ENCODE results near the gene ALDH1A2.

ALDH1A2 gene

GRCh38 chr15:57994221-57995049 lies 71.1 kb downstream of the ALDH1A2 start:
- DNase-seq = no peak

- no peak for DNase-seq
Measured at GRCh38 chr15:57993409-57994145, 71.9 kb downstream of the ALDH1A2 start.

GRCh38 chr15:57992761-57993355 lies 72.7 kb downstream of the ALDH1A2 start:
- no peak for DNase-seq

- DNase-seq = no peak
Measured at GRCh38 chr15:57973534-57973933, 92.0 kb downstream of the ALDH1A2 start.

GRCh38 chr15:57972864-57973263 lies 92.6 kb downstream of the ALDH1A2 start:
- DNase-seq = no peak

DNA sequence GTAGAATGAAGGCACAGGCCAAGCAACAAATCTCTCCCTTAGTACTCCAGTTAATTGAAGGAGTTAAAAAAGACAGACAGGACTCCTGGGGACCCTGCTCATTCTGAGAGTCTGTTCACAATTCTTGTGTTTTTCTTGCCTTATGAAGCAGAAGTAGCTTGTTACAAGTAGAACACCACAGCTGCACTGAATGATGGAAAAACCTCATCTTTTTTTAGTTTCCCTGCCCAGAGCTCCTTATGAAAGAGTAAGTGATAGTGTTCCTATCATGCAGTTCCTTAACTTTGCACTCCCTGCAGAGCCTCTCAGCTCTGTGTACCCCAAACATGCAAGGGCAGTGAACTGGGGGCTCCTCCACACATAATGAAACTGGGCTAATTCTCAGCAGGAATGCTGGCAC lies 95.5 kb downstream of the ALDH1A2 start:
- DNase-seq = no peak

- no peak for DNase-seq
Measured at GRCh38 chr15:57969355-57969754, 96.2 kb downstream of the ALDH1A2 start.

DNA sequence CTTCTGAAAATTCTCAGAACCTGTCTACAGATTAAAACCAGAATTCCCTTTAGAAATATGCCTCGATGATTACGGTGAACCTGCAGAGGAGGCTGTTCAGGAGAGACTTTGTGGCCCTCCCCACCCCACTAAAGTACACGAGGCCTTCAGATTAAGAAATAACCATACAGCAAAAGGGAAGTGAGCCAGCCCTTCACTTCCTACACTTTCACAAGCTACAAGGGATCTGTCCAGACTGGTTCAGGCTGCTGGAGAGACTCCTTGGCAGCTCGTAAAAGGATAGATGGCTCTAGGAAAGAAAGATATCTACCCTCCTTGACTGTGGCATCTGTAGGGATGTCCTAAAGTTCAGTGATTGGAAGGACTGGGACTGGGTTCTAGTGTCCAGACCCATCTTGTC lies 102.6 kb downstream of the ALDH1A2 start:
- DNase-seq = no peak

DNA sequence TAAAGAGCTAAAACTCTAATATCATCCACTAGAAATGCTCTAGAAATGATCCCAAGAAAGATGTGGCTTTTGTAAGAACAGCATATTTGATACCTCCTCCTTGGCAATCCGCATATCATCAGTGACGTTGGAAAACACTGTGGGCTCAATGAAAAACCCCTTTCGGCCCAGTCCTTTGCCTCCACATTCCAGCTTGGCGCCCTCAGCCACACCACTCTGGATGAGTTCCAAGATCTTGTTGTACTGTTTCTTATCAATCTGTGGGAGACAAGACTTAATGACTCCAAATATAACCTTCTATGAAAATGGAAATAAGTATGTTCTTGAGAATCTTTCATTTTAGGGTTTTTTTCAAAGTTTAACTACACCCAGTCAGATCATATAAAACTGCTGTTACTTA lies 103.6 kb downstream of the ALDH1A2 start:
- DNase-seq = no peak

DNA sequence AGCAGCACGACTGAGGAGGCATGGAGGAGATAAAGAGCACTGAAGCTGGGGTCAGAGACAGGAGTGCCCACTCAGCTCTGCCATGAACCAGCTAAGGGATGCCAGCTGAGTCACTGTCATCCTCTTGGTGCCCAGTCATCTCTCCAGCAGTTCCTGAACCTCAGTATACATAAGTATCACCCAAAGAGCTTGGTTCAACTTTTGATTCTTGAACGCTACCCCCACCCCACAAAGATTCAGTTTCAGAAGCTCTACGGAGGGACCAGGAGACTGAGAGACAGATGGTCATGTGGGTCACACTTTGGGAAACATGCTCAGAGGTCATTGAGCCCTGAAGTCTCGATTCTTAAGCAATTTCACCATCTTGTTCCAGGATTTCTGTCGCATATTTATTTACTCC lies 108.4 kb downstream of the ALDH1A2 start:
- no peak for DNase-seq

GRCh38 chr15:57953874-57954273 lies 111.6 kb downstream of the ALDH1A2 start:
- no peak for DNase-seq

- DNase-seq = no peak
Measured at GRCh38 chr15:57951328-57951932, 114.1 kb downstream of the ALDH1A2 start.

DNA sequence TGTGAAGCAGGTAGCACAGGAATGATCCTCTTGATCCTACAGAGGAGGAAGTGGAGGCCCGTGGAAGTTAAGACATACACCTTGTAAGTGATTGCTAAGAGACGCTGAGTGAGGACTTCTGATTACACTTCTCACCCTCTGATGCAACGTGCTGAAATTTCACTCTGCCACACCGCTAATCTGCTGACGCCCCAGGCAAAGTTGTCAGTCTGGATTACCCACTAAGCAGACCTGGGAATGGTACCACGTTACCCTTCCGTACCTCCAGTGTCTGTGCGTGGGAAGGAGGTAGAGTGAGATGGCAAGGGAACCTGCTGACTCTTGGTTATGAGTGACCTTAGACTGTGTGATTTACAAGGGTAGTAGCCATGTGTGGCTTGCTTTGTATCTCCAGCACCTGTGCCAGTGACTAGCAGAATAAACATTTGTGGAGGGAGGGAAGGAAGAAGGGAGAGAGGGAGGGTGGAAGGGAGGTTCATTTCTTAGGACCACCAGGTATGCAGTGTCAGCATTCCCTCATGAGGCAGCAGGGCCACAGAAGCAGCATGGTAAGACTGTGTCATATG lies 115.0 kb downstream of the ALDH1A2 start:
- no peak for DNase-seq

DNA sequence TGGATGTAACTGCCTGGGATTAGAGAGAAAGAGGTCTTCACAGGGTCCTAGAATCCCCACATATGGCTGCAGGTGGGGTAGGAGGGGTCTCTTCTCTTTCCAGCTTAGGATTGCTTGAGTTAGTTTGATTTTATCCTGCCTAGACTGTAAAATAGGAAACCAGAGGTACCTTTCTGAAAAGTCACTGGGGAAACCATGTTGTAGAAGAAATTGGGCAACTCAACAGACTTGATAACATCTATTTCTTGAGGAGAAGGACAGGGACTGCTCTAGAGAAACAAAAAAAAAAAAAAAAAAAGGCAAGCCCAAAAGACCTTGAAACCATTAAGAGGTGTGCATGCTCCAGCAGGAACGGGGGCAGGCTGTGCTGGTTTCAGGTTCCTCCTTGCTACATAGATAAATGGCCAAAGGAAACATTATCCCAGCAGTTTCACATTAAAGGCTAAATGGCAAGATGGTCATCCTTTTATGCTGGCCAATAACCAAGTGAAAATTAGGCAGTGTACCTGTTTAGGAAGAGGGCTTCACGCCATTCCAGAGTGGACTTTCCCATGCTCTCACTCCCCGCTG lies 116.1 kb downstream of the ALDH1A2 start:
- DNase-seq = no peak

- no peak for DNase-seq
Measured at GRCh38 chr15:57948351-57949289, 116.9 kb downstream of the ALDH1A2 start.

- DNase-seq = no peak
Measured at GRCh38 chr15:57947781-57948180, 117.7 kb downstream of the ALDH1A2 start.

- DNase-seq = no peak
Measured at GRCh38 chr15:57947282-57947681, 118.2 kb downstream of the ALDH1A2 start.

DNA sequence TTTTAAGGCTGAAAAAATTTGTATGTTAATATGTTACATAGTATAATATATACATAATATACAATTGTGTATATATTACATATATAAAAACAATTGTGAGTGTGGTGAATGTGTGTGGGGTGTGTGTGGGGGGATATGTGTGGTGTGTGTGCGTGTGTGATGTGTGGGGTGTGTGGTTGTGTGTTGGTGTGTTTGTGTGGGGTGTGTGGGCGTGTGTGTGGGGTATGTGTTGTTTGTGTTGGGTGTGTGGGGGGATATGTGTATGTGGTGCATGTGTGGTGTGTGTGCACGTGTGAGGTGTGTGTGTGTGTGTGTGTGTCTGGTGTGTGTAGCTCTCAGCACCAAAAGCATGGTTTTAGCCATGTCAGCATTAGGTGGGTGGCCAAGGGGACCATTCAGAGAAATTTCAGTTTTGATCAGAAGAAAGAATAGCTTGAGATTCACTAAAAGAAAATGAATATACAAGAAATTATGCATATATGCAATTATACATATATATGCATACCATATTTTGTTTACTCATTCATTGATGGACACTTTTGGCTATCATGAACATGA lies 118.9 kb downstream of the ALDH1A2 start:
- DNase-seq = no peak

DNA sequence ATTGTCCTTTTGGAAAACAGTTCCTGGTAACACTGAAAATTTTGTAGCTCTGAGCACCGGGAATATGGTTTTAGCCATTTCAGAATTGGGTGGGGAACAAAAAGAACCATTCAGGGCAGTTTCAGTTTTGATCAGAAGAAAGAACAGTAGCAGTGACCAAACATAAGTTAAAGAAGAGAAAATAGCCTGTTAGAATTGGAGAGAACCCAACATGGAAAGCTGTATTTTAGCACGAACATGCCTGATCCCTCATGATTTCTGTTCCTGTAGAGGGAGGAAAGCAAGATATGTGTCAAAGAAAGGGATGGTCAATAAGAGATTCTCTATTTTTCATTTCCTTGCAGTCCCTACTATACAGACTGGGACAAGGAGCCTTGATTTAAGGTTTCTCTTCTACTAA lies 119.9 kb downstream of the ALDH1A2 start:
- DNase-seq = no peak

DNA sequence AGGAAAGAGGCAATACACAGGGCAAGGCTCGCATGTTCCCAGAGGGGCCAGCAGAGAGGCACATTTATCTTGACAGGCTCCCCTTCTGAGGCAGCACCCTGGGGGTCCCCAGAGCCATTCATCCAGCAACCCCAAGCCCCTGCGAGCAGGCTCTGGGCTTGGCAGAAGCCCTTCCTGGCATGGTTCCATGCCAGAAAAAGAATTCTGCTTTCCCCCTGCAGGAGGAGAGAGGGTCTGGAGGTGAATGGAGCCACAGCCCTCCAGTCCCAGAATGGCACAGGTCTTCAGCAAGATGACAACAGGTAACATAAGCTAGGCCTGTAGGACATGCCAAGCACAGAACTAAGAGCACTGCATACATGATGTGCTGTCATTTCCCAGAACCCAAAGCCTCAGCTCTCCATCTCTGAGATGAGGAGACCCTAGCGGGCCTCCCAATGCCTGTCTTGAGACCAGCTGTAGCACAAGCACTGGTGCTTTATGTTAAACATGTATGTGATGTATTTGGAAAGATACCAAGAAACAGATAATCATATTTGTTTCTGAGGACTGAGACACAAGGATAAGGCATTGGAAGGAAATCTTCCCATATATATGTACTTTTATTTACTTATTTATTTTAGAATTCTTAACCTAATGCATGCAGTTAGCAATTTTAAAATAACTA lies 121.6 kb downstream of the ALDH1A2 start:
- DNase-seq = no peak

- no peak for DNase-seq
Measured at GRCh38 chr15:57943171-57943570, 122.3 kb downstream of the ALDH1A2 start.
